Loucy (cell line): ENCODE results near the gene CADM2.

Source experiments
- H2AFZ ChIP-seq: fragments of 200-600 bp; sonication (generic); 2 replicates; pipeline ENCODE4 v1.6.0; 2016; ENCODE audit warnings: antibody characterized with exemption, mild to moderate bottlenecking, low read length, moderate library complexity
- H3F3A ChIP-seq: fragments of 200-600 bp; 2 replicates; pipeline ENCODE4 v1.6.0; 2016; ENCODE audit warnings: antibody characterized with exemption, low read depth, mild to moderate bottlenecking
- H3K27me3 ChIP-seq: fragments of 200-600 bp; sonication (generic); 2 replicates; pipeline ENCODE4 v1.6.1; 2014; ENCODE audit warnings: low read length, mild to moderate bottlenecking; ENCODE audit not compliant: insufficient read depth, poor library complexity, severe bottlenecking
- H3K36me3 ChIP-seq: fragments of 200-600 bp; sonication (generic); 2 replicates; pipeline ENCODE4 v1.6.1; 2016; ENCODE audit warnings: low read length; ENCODE audit not compliant: insufficient read depth
- H3K4me1 ChIP-seq: fragments of 200-600 bp; sonication (generic); 2 replicates; pipeline ENCODE4 v1.5.1; 2014; ENCODE audit warnings: low read length, mild to moderate bottlenecking; ENCODE audit not compliant: insufficient read depth, poor library complexity, severe bottlenecking
- H3K4me2 ChIP-seq: fragments of 200-600 bp; sonication (generic); 2 replicates; pipeline ENCODE4 v1.6.0; 2014; ENCODE audit warnings: antibody characterized with exemption, low read length, low read depth, mild to moderate bottlenecking; ENCODE audit not compliant: poor library complexity, severe bottlenecking
- H3K4me3 ChIP-seq: fragments of 200-600 bp; sonication (generic); 2 replicates; pipeline ENCODE4 v1.5.1; 2014; ENCODE audit warnings: low read length, mild to moderate bottlenecking, mixed read lengths; ENCODE audit not compliant: poor library complexity, severe bottlenecking
- H3K79me2 ChIP-seq: fragments of 200-600 bp; sonication (generic); 2 replicates; pipeline ENCODE4 v1.6.1; 2014; ENCODE audit warnings: low read length; ENCODE audit not compliant: insufficient read depth
- H3K9ac ChIP-seq: fragments of 200-600 bp; sonication (generic); 2 replicates; pipeline ENCODE4 v1.6.0; 2014; ENCODE audit warnings: mild to moderate bottlenecking, low read depth, low read length, moderate library complexity; ENCODE audit not compliant: poor library complexity, severe bottlenecking
- H3K9me2 ChIP-seq: fragments of 200-600 bp; sonication (generic); replicated peaks from 2 replicates; pipeline ENCODE4 v1.6.1; 2016; ENCODE audit warnings: low read depth, low read length, mixed read lengths
- H3K9me3 ChIP-seq: fragments of 200-600 bp; sonication (generic); 2 replicates; pipeline ENCODE4 v1.6.1; 2014; ENCODE audit warnings: mild to moderate bottlenecking, antibody characterized with exemption, low read length, low read depth; ENCODE audit not compliant: insufficient read depth
- H4K20me1 ChIP-seq: fragments of 200-600 bp; sonication (generic); 2 replicates; pipeline ENCODE4 v1.6.0; 2014; ENCODE audit warnings: antibody characterized with exemption, low read length, mild to moderate bottlenecking; ENCODE audit not compliant: insufficient read depth, poor library complexity, severe bottlenecking
- CTCF ChIP-seq: fragments of 200-600 bp; sonication (generic); conservative IDR thresholded peaks from 2 replicates; pipeline ENCODE4 v1.5.1; 2014; ENCODE audit warnings: mild to moderate bottlenecking, antibody characterized with exemption, low read length
- EZH2phosphoT487 ChIP-seq: fragments of 200-600 bp; IDR thresholded peaks from 2 replicates; pipeline ENCODE4 v1.6.1; 2018; ENCODE audit warnings: antibody characterized with exemption, mild to moderate bottlenecking, moderate library complexity, borderline replicate concordance

Gene CADM2

GRCh38 chr3:85950435-85950834, 991.6 kb downstream of the CADM2 start:
- H3K4me3 ChIP-seq, result no peak overlapping the region
- H4K20me1 ChIP-seq, result no peaks in the 10 kb centered on the region
- H3K4me2 ChIP-seq, result no peak overlapping the region
- no peak overlapping the region for H3K9ac ChIP-seq
- no peaks in the 10 kb centered on the region for H3K79me2 ChIP-seq
- no peaks in the 10 kb centered on the region for H3K9me2 ChIP-seq
- H3F3A ChIP-seq, result no peaks in the 10 kb centered on the region
- no peak for TF ChIP-seq CTCF
- no peak for TF ChIP-seq EZH2phosphoT487
- H3K27me3 ChIP-seq, result no peaks in the 10 kb centered on the region
- no peaks in the 10 kb centered on the region for H3K36me3 ChIP-seq
- H3K9me3 ChIP-seq, result no peaks in the 10 kb centered on the region
- no peak overlapping the region for H2AFZ ChIP-seq
- H3K4me1 ChIP-seq, result no peaks in the 10 kb centered on the region

- H3K27me3 ChIP-seq, result no peaks in the 10 kb centered on the region
- no peaks in the 10 kb centered on the region for H3K9me3 ChIP-seq
- H3F3A ChIP-seq, result no peaks in the 10 kb centered on the region
- H3K9me2 ChIP-seq, result no peaks in the 10 kb centered on the region
- H3K79me2 ChIP-seq, result no peaks in the 10 kb centered on the region
- no peak overlapping the region for H2AFZ ChIP-seq
- TF ChIP-seq CTCF (no peak), EZH2phosphoT487 (no peak)
- no peaks in the 10 kb centered on the region for H3K36me3 ChIP-seq
- H3K4me2 ChIP-seq, result no peak overlapping the region
- no peak overlapping the region for H3K9ac ChIP-seq
- H4K20me1 ChIP-seq, result no peaks in the 10 kb centered on the region
- no peaks in the 10 kb centered on the region for H3K4me1 ChIP-seq
- no peak overlapping the region for H3K4me3 ChIP-seq
These were observed 1002.0 kb downstream of the CADM2 start for GRCh38 chr3:85960793-85961192.

GRCh38 chr3:85977615-85978338, 1019.0 kb downstream of the CADM2 start:
- TF ChIP-seq CTCF (no peak), EZH2phosphoT487 (no peak)
- no peak overlapping the region for H3K4me2 ChIP-seq
- H3K36me3 ChIP-seq, result no peaks in the 10 kb centered on the region
- no peaks in the 10 kb centered on the region for H3F3A ChIP-seq
- no peak overlapping the region for H2AFZ ChIP-seq
- no peaks in the 10 kb centered on the region for H3K9me3 ChIP-seq
- no peaks in the 10 kb centered on the region for H3K27me3 ChIP-seq
- no peaks in the 10 kb centered on the region for H4K20me1 ChIP-seq
- no peaks in the 10 kb centered on the region for H3K9me2 ChIP-seq
- no peak overlapping the region for H3K9ac ChIP-seq
- H3K4me1 ChIP-seq, result no peaks in the 10 kb centered on the region
- H3K79me2 ChIP-seq, result no peaks in the 10 kb centered on the region
- no peak overlapping the region for H3K4me3 ChIP-seq
